WTC11 (cell line): ENCODE measurements around the gene ALS2CL. TPM values are rescaled to one million over a fixed set of nuclear protein-coding genes. Genes with fewer than 3 reads are reported as not detected.

ENCODE experiments used
- ATAC-seq: fragments of 200-7000 bp; cut with Tn5 transposase; 2 replicates; pipeline ENCODE4 v1.10.0; 2021; ENCODE audit warnings: mild to moderate bottlenecking, moderate library complexity
- CTCF ChIA-PET: fragments of 300-600 bp; sonication (Branson Sonifier 250); formaldehyde crosslinking; loops from one replicate; lab custom pipeline; 2021; ENCODE audit warnings: antibody characterized with exemption; lab: Charles Lee
- POLR2A ChIA-PET: fragments of 350-600 bp; sonication (Branson Sonifier 250); formaldehyde crosslinking; loops from one replicate; lab custom pipeline; 2021; ENCODE audit warnings: antibody characterized with exemption; lab: Charles Lee
- DNase-seq: peaks from one replicate; pipeline ENCODE4 v3.0.0; 2021; ENCODE audit warnings: low spot score
- H3K27ac Mint-ChIP-seq: 2 replicates; pipeline ENCODE4 v1.8.0; 2021; ENCODE audit warnings: mixed read lengths
- H3K27me3 Mint-ChIP-seq: 2 replicates; pipeline ENCODE4 v1.8.0; 2021; ENCODE audit warnings: low read depth, mild to moderate bottlenecking, moderate library complexity, mixed read lengths
- H3K36me3 Mint-ChIP-seq: 2 replicates; pipeline ENCODE4 v1.8.0; 2021; ENCODE audit warnings: mixed read lengths
- H3K4me1 Mint-ChIP-seq: 2 replicates; pipeline ENCODE4 v1.8.0; 2022; ENCODE audit warnings: mixed read lengths
- H3K4me3 Mint-ChIP-seq: 2 replicates; pipeline ENCODE4 v1.8.0; 2021; ENCODE audit warnings: mild to moderate bottlenecking, moderate library complexity, mixed read lengths
- H3K9me3 Mint-ChIP-seq: 2 replicates; pipeline ENCODE4 v1.8.0; 2021; ENCODE audit warnings: mixed read lengths
- ARID4B ChIP-seq: sonication (generic); formaldehyde crosslinking; IDR thresholded peaks from 2 replicates; pipeline ENCODE4 v1.8.0; 2023; ENCODE audit warnings: missing genetic modification reagents, mild to moderate bottlenecking, borderline replicate concordance
- ATF1 ChIP-seq: sonication (generic); formaldehyde crosslinking; IDR thresholded peaks from 2 replicates; pipeline ENCODE4 v1.8.1; 2023; ENCODE audit warnings: mild to moderate bottlenecking, moderate library complexity, missing genetic modification reagents
- CBFB ChIP-seq: sonication (generic); formaldehyde crosslinking; IDR thresholded peaks from 2 replicates; pipeline ENCODE4 v1.8.1; 2022; ENCODE audit warnings: mild to moderate bottlenecking, low read depth, missing genetic modification reagents
- CREM ChIP-seq: sonication (generic); formaldehyde crosslinking; IDR thresholded peaks from 2 replicates; pipeline ENCODE4 v1.8.1; 2022; ENCODE audit warnings: mild to moderate bottlenecking, missing genetic modification reagents, moderate library complexity
- ELF4 ChIP-seq: sonication (generic); formaldehyde crosslinking; IDR thresholded peaks from 2 replicates; pipeline ENCODE4 v1.8.1; 2022; ENCODE audit warnings: low read depth, mild to moderate bottlenecking, moderate library complexity, missing genetic modification reagents
- ETV6 ChIP-seq: sonication (generic); formaldehyde crosslinking; IDR thresholded peaks from 2 replicates; pipeline ENCODE4 v1.8.1; 2022; ENCODE audit warnings: mild to moderate bottlenecking, missing genetic modification reagents
- FOXP1 ChIP-seq: sonication (generic); formaldehyde crosslinking; IDR thresholded peaks from 2 replicates; pipeline ENCODE4 v1.8.0; 2022; ENCODE audit warnings: missing genetic modification reagents, mild to moderate bottlenecking, moderate library complexity, borderline replicate concordance
- JAZF1 ChIP-seq: fragments of 250-450 bp; sonication (Bioruptor Pico); IDR thresholded peaks from 2 replicates; pipeline ENCODE4 v1.9.0; 2021; ENCODE audit warnings: moderate library complexity, mild to moderate bottlenecking, inconsistent platforms
- MXD4 ChIP-seq: fragments of 250-450 bp; sonication (Bioruptor Pico); IDR thresholded peaks from 2 replicates; pipeline ENCODE4 v1.8.0; 2021; ENCODE audit warnings: mild to moderate bottlenecking, moderate library complexity, borderline replicate concordance
- MYBL2 ChIP-seq: sonication (generic); formaldehyde crosslinking; IDR thresholded peaks from 2 replicates; pipeline ENCODE4 v1.8.1; 2023; ENCODE audit warnings: mild to moderate bottlenecking, moderate library complexity, missing genetic modification reagents
- NFYB ChIP-seq: sonication (generic); formaldehyde crosslinking; conservative IDR thresholded peaks from 2 replicates; pipeline ENCODE4 v1.8.0; 2022; ENCODE audit warnings: low read depth, missing genetic modification reagents
- NR3C1 ChIP-seq: sonication (generic); formaldehyde crosslinking; conservative IDR thresholded peaks from 2 replicates; pipeline ENCODE4 v1.8.1; 2023; ENCODE audit warnings: low read depth, mild to moderate bottlenecking, missing genetic modification reagents
- PRRX2 ChIP-seq: fragments of 250-450 bp; sonication (Bioruptor Pico); IDR thresholded peaks from 2 replicates; pipeline ENCODE4 v1.8.0; 2021; ENCODE audit warnings: mild to moderate bottlenecking
- SP1 ChIP-seq: sonication (generic); formaldehyde crosslinking; conservative IDR thresholded peaks from 2 replicates; pipeline ENCODE4 v1.8.1; 2022; ENCODE audit warnings: missing genetic modification reagents
- ZMAT4 ChIP-seq: fragments of 250-450 bp; sonication (Bioruptor Pico); IDR thresholded peaks from 2 replicates; pipeline ENCODE4 v1.9.0; 2021; ENCODE audit warnings: mild to moderate bottlenecking
- ZNF121 ChIP-seq: sonication (generic); formaldehyde crosslinking; IDR thresholded peaks from 2 replicates; pipeline ENCODE4 v1.8.0; 2023; ENCODE audit warnings: missing genetic modification reagents
- ZNF232 ChIP-seq: sonication (generic); formaldehyde crosslinking; IDR thresholded peaks from 2 replicates; pipeline ENCODE4 v1.8.0; 2022; ENCODE audit warnings: mild to moderate bottlenecking, missing genetic modification reagents
- ZNF281 ChIP-seq: sonication (generic); formaldehyde crosslinking; IDR thresholded peaks from 2 replicates; pipeline ENCODE4 v1.8.0; 2023; ENCODE audit warnings: mild to moderate bottlenecking, missing genetic modification reagents
- ZNF317 ChIP-seq: sonication (generic); formaldehyde crosslinking; IDR thresholded peaks from 2 replicates; pipeline ENCODE4 v1.8.1; 2023; ENCODE audit warnings: low read depth, mild to moderate bottlenecking, moderate library complexity, missing genetic modification reagents, borderline replicate concordance
- ZNF416 ChIP-seq: fragments of 250-450 bp; sonication (Bioruptor Pico); IDR thresholded peaks from 2 replicates; pipeline ENCODE4 v1.9.0; 2021; ENCODE audit warnings: mild to moderate bottlenecking, inconsistent platforms
- ZNF423 ChIP-seq: fragments of 250-450 bp; sonication (Bioruptor Pico); IDR thresholded peaks from 2 replicates; pipeline ENCODE4 v2.1.2; 2022; ENCODE audit warnings: mild to moderate bottlenecking, moderate library complexity
- total RNA-seq: library from RNA; stranded (reverse); gene quantifications from 3 replicates; pipeline ENCODE4 v1.2.3, GENCODE V29; 2021
- TF ChIP-seq, protein P1 (sequence below): sonication (generic); formaldehyde crosslinking; IDR thresholded peaks from 2 replicates; pipeline ENCODE4 v1.8.1; 2023; ENCODE audit warnings: mild to moderate bottlenecking, missing genetic modification reagents, moderate library complexity
- TF ChIP-seq, protein P2 (sequence below): sonication (generic); formaldehyde crosslinking; IDR thresholded peaks from 2 replicates; pipeline ENCODE4 v1.8.0; 2022; ENCODE audit warnings: mild to moderate bottlenecking, missing genetic modification reagents

Gene ALS2CL
- total RNA-seq, 1 experiment from 2014 or later, result 12.6 TPM

DNA sequence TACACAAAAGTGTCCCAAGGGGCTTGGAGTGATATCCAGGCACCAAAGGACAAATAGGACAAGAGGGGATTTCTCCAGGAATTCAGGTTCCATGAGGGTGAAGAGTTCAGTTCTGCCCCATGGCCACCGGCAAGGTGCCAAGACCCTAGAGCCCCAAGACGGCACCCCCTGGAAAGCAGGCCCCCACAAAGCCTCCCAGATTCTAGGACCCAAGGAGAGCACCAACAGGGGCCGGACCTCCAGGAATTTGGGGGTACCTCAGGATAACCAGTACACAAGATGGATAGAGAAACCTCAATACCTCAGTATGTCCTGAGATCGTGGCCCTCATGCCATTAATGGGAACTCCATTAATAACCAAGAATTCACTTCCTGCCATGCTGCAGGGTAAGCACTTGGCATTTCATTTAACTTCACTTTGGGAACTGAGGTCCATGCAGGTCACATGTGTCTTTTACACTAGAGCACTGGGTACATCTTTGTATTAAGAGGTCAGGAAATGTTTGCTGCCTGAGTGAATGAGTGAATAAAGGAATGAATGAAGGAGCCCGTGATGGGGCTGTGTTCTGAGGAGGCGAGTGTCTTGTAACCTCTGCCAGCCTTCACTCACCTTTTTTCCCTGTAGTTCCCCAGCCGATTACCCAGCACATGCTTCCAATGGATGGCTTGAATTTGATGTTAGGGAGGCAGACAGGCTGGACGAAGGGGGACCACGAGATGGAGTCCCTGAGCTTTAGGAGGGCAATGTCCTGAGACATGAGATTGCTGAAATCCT, 39.7 kb upstream of the ALS2CL start:
- TF ChIP-seq SP1 (CRISPR knock-in tag), result no peak
- TF ChIP-seq ZNF317 (CRISPR knock-in tag), result no peak
- no peak for TF ChIP-seq CREM (CRISPR knock-in tag)
- no peak for TF ChIP-seq MXD4
- no peak for TF ChIP-seq NFYB
- no peak for TF ChIP-seq ZNF416 (CRISPR knock-in tag)
- TF ChIP-seq, protein P1, sequence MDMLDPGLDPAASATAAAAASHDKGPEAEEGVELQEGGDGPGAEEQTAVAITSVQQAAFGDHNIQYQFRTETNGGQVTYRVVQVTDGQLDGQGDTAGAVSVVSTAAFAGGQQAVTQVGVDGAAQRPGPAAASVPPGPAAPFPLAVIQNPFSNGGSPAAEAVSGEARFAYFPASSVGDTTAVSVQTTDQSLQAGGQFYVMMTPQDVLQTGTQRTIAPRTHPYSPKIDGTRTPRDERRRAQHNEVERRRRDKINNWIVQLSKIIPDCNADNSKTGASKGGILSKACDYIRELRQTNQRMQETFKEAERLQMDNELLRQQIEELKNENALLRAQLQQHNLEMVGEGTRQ (CRISPR knock-in tag), result no peak
- ChIA-PET POLR2A (no interaction called here), CTCF (interaction anchor here (1.4 kb wide), 1 partner anchor 15 kb away, joined by 3 read pairs; the partner anchor contains the start of gene PRSS50)
- Mint-ChIP-seq H3K36me3 (no peaks in the 10 kb centered on the region), H3K9me3 (no peaks in the 10 kb centered on the region), H3K4me1 (peaks cover 2% of the 10 kb centered on the region; the same call in 1 of the 2 replicates), H3K27me3 (no peaks in the 10 kb centered on the region; the same call in 1 of the 2 replicates), H3K27ac (0 out of 2 replicates have a peak overlapping the region, but pooled peaks have one; percentile 9), H3K4me3 (no peak overlapping the region)
- no peak for ATAC-seq
- DNase-seq, result no peak

- no peak overlapping the region for H3K27ac Mint-ChIP-seq
- CTCF ChIA-PET, result no interaction called here
- POLR2A ChIA-PET, result no interaction called here
- ATAC-seq, result no peak
- no peaks in the 10 kb centered on the region for H3K36me3 Mint-ChIP-seq
- H3K9me3 Mint-ChIP-seq, result no peaks in the 10 kb centered on the region
- no peak overlapping the region for H3K4me3 Mint-ChIP-seq
- TF ChIP-seq ARID4B (CRISPR knock-in tag), result no peak
- TF ChIP-seq ZNF281, result no peak
- TF ChIP-seq ATF1 (CRISPR knock-in tag), result no peak
- TF ChIP-seq PRRX2 (CRISPR knock-in tag), result no peak
- TF ChIP-seq ZMAT4 (CRISPR knock-in tag), result no peak
- TF ChIP-seq ZNF232 (CRISPR knock-in tag), result no peak
- TF ChIP-seq MYBL2, result no peak
- TF ChIP-seq NR3C1 (CRISPR knock-in tag), result no peak
- TF ChIP-seq CREM (CRISPR knock-in tag), result no peak
- TF ChIP-seq ZNF121, result no peak
- no peak for TF ChIP-seq ELF4 (CRISPR knock-in tag)
- TF ChIP-seq ETV6 (CRISPR knock-in tag), result no peak
- TF ChIP-seq ZNF423 (CRISPR knock-in tag), result no peak
- TF ChIP-seq JAZF1 (CRISPR knock-in tag), result no peak
- TF ChIP-seq FOXP1 (CRISPR knock-in tag), result no peak
- TF ChIP-seq, protein P2, sequence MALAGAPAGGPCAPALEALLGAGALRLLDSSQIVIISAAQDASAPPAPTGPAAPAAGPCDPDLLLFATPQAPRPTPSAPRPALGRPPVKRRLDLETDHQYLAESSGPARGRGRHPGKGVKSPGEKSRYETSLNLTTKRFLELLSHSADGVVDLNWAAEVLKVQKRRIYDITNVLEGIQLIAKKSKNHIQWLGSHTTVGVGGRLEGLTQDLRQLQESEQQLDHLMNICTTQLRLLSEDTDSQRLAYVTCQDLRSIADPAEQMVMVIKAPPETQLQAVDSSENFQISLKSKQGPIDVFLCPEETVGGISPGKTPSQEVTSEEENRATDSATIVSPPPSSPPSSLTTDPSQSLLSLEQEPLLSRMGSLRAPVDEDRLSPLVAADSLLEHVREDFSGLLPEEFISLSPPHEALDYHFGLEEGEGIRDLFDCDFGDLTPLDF (CRISPR knock-in tag), result no peak
- no peak for TF ChIP-seq CBFB (CRISPR knock-in tag)
- no peak for DNase-seq
- peaks cover 9% of the 10 kb centered on the region for H3K4me1 Mint-ChIP-seq
- no peaks in the 10 kb centered on the region; the same call in 1 of the 2 replicates for H3K27me3 Mint-ChIP-seq
Observed at GRCh38 chr3:46731795-46732194, 38.3 kb upstream of the ALS2CL start.
